DND-41 (cell line): ENCODE data around the gene BCKDK.

Experiments
- ATAC-seq: fragments of 200-7000 bp; cut with Tn5 transposase; 3 replicates; pipeline ENCODE4 v1.9.1; 2021; ENCODE audit warnings: low read depth; ENCODE audit not compliant: insufficient read depth
- DNase-seq: peaks from one replicate; pipeline ENCODE4 v3.0.0-alpha.2; 2020
- H2AFZ ChIP-seq: 2 replicates; pipeline ENCODE4 v1.6.0; 2012; ENCODE audit warnings: low read depth, low read length
- H3K27ac ChIP-seq: 2 replicates; pipeline ENCODE4 v1.5.1; 2012; ENCODE audit warnings: low read length, inconsistent platforms
- H3K27me3 ChIP-seq: fragments of 200-600 bp; sonication (generic); 2 replicates; pipeline ENCODE4 v1.6.0; 2012; ENCODE audit warnings: low read length, mild to moderate bottlenecking, inconsistent platforms; ENCODE audit not compliant: insufficient read depth, poor library complexity
- H3K36me3 ChIP-seq: 2 replicates; pipeline ENCODE4 v1.5.1; 2012; ENCODE audit warnings: low read length, inconsistent platforms; ENCODE audit not compliant: insufficient read depth
- H3K4me1 ChIP-seq: 2 replicates; pipeline ENCODE4 v1.5.1; 2012; ENCODE audit warnings: mild to moderate bottlenecking, low read length; ENCODE audit not compliant: insufficient read depth
- H3K4me2 ChIP-seq: 2 replicates; pipeline ENCODE4 v1.6.0; 2012; ENCODE audit warnings: mild to moderate bottlenecking, moderate library complexity, low read length, inconsistent platforms; ENCODE audit not compliant: insufficient read depth
- H3K4me3 ChIP-seq, 2 experiments: fragments of 200-600 bp in 1 of 2; shearing (Covaris generic) in 1 of 2; 2 replicates each; pipeline ENCODE4 v1.5.1; 2012 to 2016; ENCODE audit warnings: inconsistent platforms in 2 of 2, low read length in 2 of 2, mild to moderate bottlenecking in 2 of 2, low read depth in 1 of 2, moderate library complexity in 1 of 2
- H3K79me2 ChIP-seq: 2 replicates; pipeline ENCODE4 v1.6.0; 2012; ENCODE audit warnings: low read length, inconsistent platforms; ENCODE audit not compliant: insufficient read depth
- H3K9ac ChIP-seq: 2 replicates; pipeline ENCODE4 v1.6.0; 2012; ENCODE audit warnings: low read depth, mild to moderate bottlenecking, inconsistent platforms, low read length, moderate library complexity
- H3K9me3 ChIP-seq: 2 replicates; pipeline ENCODE4 v1.5.1; 2012; ENCODE audit warnings: low read length, moderate library complexity, mild to moderate bottlenecking, inconsistent platforms; ENCODE audit not compliant: insufficient read depth, severe bottlenecking
- H4K20me1 ChIP-seq: 2 replicates; pipeline ENCODE4 v1.6.0; 2012; ENCODE audit warnings: low read length; ENCODE audit not compliant: insufficient read depth
- CTCF ChIP-seq: IDR thresholded peaks from 2 replicates; pipeline ENCODE4 v1.5.1; 2012; ENCODE audit warnings: borderline replicate concordance, low read length, moderate library complexity, mild to moderate bottlenecking; ENCODE audit not compliant: poor library complexity, severe bottlenecking; ENCODE audit errors: extremely low read depth
- EZH2 ChIP-seq: IDR thresholded peaks from 3 replicates; pipeline ENCODE4 v1.6.1; 2012; ENCODE audit warnings: borderline replicate concordance, low read depth, mild to moderate bottlenecking, moderate library complexity, low read length, inconsistent platforms; ENCODE audit not compliant: severe bottlenecking

Gene BCKDK

GRCh38 chr16:31087971-31088370 is 20.2 kb upstream of the BCKDK start:
- H3K9me3 ChIP-seq, result no peaks in the 10 kb centered on the region
- no peak overlapping the region for H3K4me2 ChIP-seq
- no peak overlapping the region for H3K9ac ChIP-seq
- H2AFZ ChIP-seq, result no peak overlapping the region
- ATAC-seq (no peak), DNase-seq (no peak)
- H3K27ac ChIP-seq, result no peak overlapping the region
- peaks cover 7% of the 10 kb centered on the region for H3K4me1 ChIP-seq
- H3K79me2 ChIP-seq, result peaks cover 24% of the 10 kb centered on the region
- peaks cover 78% of the 10 kb centered on the region for H3K36me3 ChIP-seq
- H4K20me1 ChIP-seq, result peaks cover 27% of the 10 kb centered on the region; the same call in 1 of the 2 replicates
- H3K4me3 ChIP-seq, result no peak overlapping the region
- no peaks in the 10 kb centered on the region for H3K27me3 ChIP-seq
- TF ChIP-seq EZH2 (no peak), CTCF (no peak)

- Histone ChIP-seq H2AFZ (no peak within 1 kb of the TSS), H3K4me2 (no peak within 1 kb of the TSS), H3K36me3 (peaks cover 73% of the 10 kb centered on the region), H3K27me3 (no peaks in the 10 kb centered on the region), H4K20me1 (peaks cover 27% of the 10 kb centered on the region; the same call in 1 of the 2 replicates), H3K27ac (no peak within 1 kb of the TSS), H3K9me3 (no peaks in the 10 kb centered on the region), H3K79me2 (peaks cover 29% of the 10 kb centered on the region), H3K9ac (no peak within 1 kb of the TSS), H3K4me1 (peaks cover 14% of the 10 kb centered on the region), H3K4me3 (no peak within 1 kb of the TSS)
- no peak for DNase-seq
- no peak for TF ChIP-seq CTCF
- TF ChIP-seq EZH2, result no peak
- no peak for ATAC-seq
Observed at GRCh38 chr16:31088459-31089183, 19.6 kb upstream of the BCKDK start, which contains the start of gene PRSS53. Gene PRSS53 (minus strand): TSS chr16:31088943. CDS start chr16:31088809, 134 bp downstream.

- peaks cover 68% of the 10 kb centered on the region for H3K36me3 ChIP-seq
- no peaks in the 10 kb centered on the region for H3K27me3 ChIP-seq
- no peak overlapping the region for H3K4me3 ChIP-seq
- peaks cover 20% of the 10 kb centered on the region for H3K4me1 ChIP-seq
- H3K79me2 ChIP-seq, result peaks cover 34% of the 10 kb centered on the region
- H3K27ac ChIP-seq, result no peak overlapping the region
- H4K20me1 ChIP-seq, result peaks cover 27% of the 10 kb centered on the region; the same call in 1 of the 2 replicates
- H3K9ac ChIP-seq, result no peak overlapping the region
- ATAC-seq, result no peak
- no peak overlapping the region for H3K4me2 ChIP-seq
- no peak for DNase-seq
- TF ChIP-seq CTCF, result no peak
- no peak for TF ChIP-seq EZH2
- H3K9me3 ChIP-seq, result no peaks in the 10 kb centered on the region
- H2AFZ ChIP-seq, result no peak overlapping the region
Observed at GRCh38 chr16:31089199-31089598, 19.0 kb upstream of the BCKDK start.
